ENCODE measurements around the gene NYAP2.

DNA sequence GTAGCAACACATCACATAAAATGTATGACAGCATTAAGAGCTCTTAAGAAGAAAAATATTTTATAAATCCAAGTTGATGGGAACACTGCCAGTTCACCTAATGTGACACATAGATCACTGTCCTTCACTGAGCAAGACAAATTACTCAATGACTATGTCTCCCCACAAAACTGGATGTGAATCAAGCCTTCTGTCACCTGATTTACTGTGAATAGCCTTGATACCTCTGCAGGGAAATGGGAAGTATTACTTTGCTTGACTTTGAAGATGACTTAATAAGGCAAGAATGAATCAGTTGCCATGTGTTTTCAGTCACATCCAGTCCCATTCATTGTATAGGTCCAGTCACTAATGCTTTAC is 94.6 kb downstream of the NYAP2 start:
- TF ChIP-seq, protein P1, sequence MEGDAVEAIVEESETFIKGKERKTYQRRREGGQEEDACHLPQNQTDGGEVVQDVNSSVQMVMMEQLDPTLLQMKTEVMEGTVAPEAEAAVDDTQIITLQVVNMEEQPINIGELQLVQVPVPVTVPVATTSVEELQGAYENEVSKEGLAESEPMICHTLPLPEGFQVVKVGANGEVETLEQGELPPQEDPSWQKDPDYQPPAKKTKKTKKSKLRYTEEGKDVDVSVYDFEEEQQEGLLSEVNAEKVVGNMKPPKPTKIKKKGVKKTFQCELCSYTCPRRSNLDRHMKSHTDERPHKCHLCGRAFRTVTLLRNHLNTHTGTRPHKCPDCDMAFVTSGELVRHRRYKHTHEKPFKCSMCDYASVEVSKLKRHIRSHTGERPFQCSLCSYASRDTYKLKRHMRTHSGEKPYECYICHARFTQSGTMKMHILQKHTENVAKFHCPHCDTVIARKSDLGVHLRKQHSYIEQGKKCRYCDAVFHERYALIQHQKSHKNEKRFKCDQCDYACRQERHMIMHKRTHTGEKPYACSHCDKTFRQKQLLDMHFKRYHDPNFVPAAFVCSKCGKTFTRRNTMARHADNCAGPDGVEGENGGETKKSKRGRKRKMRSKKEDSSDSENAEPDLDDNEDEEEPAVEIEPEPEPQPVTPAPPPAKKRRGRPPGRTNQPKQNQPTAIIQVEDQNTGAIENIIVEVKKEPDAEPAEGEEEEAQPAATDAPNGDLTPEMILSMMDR (conservative IDR thresholded peaks at IDR 0.05 in 1 of 2, IDR thresholded peaks at IDR 0.05 in 1 of 2; ENCODE audit: extremely low read depth in 1 of 2, insufficient read depth in 1 of 2, low read depth in 1 of 2, low read length in 2 of 2): no peak
- no peak for TF ChIP-seq EZH2 (IDR thresholded peaks at IDR 0.05; ENCODE audit: borderline replicate concordance, low read length)
